ENCODE measurements around the gene ACOT11. TPM values are rescaled to one million over a fixed set of nuclear protein-coding genes. Genes with fewer than 3 reads are reported as not detected.

ACOT11 gene
- total RNA-seq, 6 donors from 2014 or later: 2.3 to 13.6 (median 7.0) TPM

DNA sequence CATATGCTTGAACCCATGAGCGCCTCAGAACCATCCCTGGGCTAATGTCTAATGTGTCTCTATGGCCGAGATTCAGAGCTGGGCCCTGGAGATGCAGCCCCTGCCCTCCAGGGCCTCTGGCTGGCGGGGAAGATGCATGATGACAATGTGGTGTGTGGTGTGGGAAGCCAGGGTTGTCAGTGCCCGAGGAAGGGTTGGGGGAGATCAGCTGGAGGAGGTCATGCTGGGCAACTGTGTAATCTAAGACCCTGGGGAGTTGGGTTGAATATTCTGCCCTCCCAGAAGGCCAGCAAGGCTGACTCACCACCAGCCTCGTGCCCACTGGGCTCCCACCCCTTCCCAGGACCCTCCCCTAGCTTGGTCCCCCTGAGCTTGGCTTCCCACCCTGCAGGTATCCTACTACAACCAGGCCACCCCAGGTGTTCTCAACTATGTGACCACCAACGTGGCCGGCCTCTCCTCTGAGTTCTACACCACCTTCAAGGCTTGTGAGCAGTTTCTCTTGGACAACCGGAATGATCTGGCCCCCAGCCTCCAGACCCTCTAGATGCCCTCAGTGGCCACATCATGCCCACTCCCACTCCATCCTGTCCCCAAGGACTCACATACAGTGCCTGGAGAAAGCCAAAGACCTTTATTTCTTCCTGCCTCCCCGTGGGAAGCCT lies 60.7 kb downstream of the ACOT11 start:
- ATAC-seq (ENCODE audit: low FRiP score in 2 of 2): no peak
- no peaks in the 10 kb centered on the region for H3K4me1 ChIP-seq
- no peaks in the 10 kb centered on the region for H3K36me3 ChIP-seq
- TF ChIP-seq, protein P1, sequence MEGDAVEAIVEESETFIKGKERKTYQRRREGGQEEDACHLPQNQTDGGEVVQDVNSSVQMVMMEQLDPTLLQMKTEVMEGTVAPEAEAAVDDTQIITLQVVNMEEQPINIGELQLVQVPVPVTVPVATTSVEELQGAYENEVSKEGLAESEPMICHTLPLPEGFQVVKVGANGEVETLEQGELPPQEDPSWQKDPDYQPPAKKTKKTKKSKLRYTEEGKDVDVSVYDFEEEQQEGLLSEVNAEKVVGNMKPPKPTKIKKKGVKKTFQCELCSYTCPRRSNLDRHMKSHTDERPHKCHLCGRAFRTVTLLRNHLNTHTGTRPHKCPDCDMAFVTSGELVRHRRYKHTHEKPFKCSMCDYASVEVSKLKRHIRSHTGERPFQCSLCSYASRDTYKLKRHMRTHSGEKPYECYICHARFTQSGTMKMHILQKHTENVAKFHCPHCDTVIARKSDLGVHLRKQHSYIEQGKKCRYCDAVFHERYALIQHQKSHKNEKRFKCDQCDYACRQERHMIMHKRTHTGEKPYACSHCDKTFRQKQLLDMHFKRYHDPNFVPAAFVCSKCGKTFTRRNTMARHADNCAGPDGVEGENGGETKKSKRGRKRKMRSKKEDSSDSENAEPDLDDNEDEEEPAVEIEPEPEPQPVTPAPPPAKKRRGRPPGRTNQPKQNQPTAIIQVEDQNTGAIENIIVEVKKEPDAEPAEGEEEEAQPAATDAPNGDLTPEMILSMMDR (IDR thresholded peaks at IDR 0.05): no peak
- no peaks in the 10 kb centered on the region for H3K9me3 ChIP-seq
- WGBS, 2 donors: 83 to 84% methylated on average over 7 to 9 of the region's 9 CpGs
- DNase-seq: no peak
- H3K4me3 ChIP-seq: no peak overlapping the region
- no peaks in the 10 kb centered on the region for H3K27me3 ChIP-seq
- no peak overlapping the region for H3K27ac ChIP-seq

DNA sequence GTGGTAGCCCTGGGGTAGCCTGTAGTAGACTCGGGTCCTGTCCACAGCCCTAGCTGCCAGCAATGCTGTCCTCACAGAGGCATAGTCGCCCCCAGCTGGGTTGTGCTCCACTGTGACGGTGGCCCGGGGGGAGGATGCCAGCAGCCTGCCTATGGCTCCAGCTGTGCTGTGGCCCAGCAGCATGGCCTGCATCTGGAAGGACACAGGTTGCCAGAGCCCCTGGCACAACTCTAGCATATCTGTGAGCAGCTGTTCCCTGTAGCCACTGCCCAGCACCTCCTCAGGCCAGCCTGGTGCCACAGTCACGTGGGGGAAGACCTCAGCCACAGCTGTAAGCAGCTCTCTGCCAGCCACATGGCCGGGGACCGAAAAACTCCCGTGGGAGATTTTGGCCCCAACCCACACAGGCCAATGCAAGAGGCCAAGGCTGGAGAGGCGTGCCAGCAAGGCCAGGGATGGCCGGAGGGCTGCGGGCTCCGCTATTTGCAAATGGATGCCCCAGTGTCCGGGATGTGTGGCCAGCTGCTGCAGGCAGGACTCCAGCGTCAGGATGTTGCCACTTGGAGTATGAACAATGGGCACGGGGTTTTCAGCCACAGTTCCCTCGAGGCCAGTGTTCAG lies 61.4 kb downstream of the ACOT11 start:
- Histone ChIP-seq H3K4me1 (no peaks in the 10 kb centered on the region), H3K27ac (no peak overlapping the region), H3K9me3 (no peaks in the 10 kb centered on the region), H3K27me3 (no peaks in the 10 kb centered on the region), H3K36me3 (no peaks in the 10 kb centered on the region), H3K4me3 (no peak overlapping the region)
- 72 to 78% methylated on average over 10 to 13 of the region's 16 CpGs for WGBS, 2 donors
- TF ChIP-seq, protein P1 (IDR thresholded peaks at IDR 0.05): no peak
- TF ChIP-seq POLR2AphosphoS5 (IDR thresholded peaks at IDR 0.05) (no peak), EP300 (IDR thresholded peaks at IDR 0.05) (no peak), POLR2A (IDR thresholded peaks at IDR 0.05) (no peak)
- ATAC-seq (ENCODE audit: low FRiP score in 2 of 2): no peak
- DNase-seq: no peak

DNA sequence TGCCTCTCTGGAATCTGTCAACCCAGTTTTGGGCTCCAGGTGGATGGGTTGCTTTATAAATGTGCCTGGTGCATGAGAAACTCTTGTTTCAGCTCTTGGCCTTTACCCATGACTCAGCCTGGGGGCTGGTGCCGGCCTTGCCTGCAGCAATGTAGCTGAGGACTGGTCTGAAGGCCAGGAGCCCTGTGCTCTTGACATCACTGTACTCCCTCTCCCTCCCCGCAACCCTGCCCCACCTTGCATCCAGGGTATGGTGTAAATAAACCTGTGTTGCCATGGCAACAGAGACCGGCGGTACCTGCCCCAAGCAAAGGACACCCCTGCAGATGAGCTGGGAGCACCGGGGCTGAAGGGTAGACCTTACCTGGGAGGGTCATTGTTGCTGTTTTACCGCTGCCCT lies 62.0 kb downstream of the ACOT11 start:
- Histone ChIP-seq H3K4me1 (no peaks in the 10 kb centered on the region), H3K36me3 (no peaks in the 10 kb centered on the region), H3K27ac (no peak overlapping the region), H3K4me3 (no peak overlapping the region), H3K27me3 (no peaks in the 10 kb centered on the region), H3K9me3 (no peaks in the 10 kb centered on the region)
- WGBS, 2 donors: 82 to 100% methylated on average over 1 to 6 of the region's 6 CpGs
- ATAC-seq (ENCODE audit: low FRiP score in 2 of 2) (no peak), DNase-seq (no peak)
- TF ChIP-seq EP300 (IDR thresholded peaks at IDR 0.05): no peak
- TF ChIP-seq POLR2AphosphoS5 (IDR thresholded peaks at IDR 0.05): no peak
- TF ChIP-seq POLR2A (IDR thresholded peaks at IDR 0.05): no peak
- TF ChIP-seq, protein P1 (IDR thresholded peaks at IDR 0.05): no peak

DNA sequence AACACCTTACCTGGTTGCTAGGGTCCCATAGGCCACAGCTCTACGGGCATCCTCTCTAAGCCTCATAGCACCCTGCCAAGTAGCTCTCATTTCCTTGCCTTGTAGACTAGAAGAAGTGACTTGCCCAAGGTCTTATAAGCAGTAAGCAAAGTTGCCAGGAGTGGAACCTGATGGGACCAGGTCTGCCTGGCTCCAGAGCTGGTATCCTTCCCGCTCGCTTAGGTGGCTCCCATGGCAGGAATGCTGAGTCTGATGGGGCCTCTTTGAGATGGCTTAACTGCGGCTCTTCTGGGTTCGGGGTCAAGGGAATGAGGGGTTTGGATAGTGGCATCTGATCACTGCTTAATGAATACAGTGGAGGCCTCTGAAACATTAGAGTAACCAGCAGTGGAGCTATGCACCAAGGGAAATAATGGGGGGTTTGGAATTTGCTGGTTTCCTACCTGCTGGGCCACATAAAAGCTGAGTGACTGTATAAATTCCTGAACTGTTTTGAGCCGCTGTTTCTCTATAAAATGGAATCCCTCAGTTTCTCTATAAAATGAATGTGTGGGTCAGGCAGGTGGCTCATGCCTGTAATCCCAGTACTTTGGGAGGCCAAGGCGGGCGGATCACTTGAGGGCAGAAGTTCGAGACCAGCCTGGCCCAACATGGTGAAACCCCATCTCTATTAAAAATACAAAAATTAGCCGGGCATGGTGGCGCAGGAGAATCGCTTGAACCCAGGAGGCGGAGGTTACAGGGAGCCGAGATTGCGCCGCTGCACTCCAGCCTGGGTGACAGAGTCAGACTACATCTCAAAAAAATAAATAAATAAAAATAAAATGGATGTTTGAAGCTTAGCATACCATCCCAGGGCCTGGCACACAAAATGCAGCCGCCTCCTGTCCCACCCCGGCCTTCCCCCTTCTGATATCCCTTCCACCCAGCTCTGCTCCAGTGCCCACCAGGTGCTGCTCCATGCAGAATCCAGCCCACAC lies 62.9 kb downstream of the ACOT11 start:
- Histone ChIP-seq H3K36me3 (no peaks in the 10 kb centered on the region), H3K9me3 (no peaks in the 10 kb centered on the region), H3K27ac (no peak overlapping the region), H3K4me1 (no peaks in the 10 kb centered on the region), H3K27me3 (no peaks in the 10 kb centered on the region), H3K4me3 (no peak overlapping the region)
- WGBS, 2 donors: 97% methylated on average over 15 to 18 of the region's 18 CpGs
- ATAC-seq (ENCODE audit: low FRiP score in 2 of 2) (no peak), DNase-seq (no peak)
- TF ChIP-seq, protein P1 (IDR thresholded peaks at IDR 0.05): no peak
- TF ChIP-seq POLR2A (IDR thresholded peaks at IDR 0.05) (no peak), POLR2AphosphoS5 (IDR thresholded peaks at IDR 0.05) (no peak), EP300 (IDR thresholded peaks at IDR 0.05) (no peak)

All from upper lobe of left lung (tissue), 6 donors.